ENCODE results near the gene POU2F2. TPM values are rescaled to one million over a fixed set of nuclear protein-coding genes. Genes with fewer than 3 reads are reported as not detected.

Gene POU2F2
- total RNA-seq, 2 experiments from 2014 or later: 33.5 to 59.5 TPM

- H3K4me1 ChIP-seq (ENCODE audit: insufficient read depth, low read length, poor library complexity, severe bottlenecking): peaks cover 20% of the 10 kb centered on the region
- H3K4me3 ChIP-seq (ENCODE audit: low read depth, low read length, poor library complexity, severe bottlenecking): peak overlapping the region; percentile 76
- no peaks in the 10 kb centered on the region for H3K9me2 ChIP-seq (ENCODE audit: insufficient read depth, low read length)
- POLR2A ChIA-PET: no interaction called here
- no peak for TF ChIP-seq EZH2phosphoT487 (IDR thresholded peaks at IDR 0.05; ENCODE audit: borderline replicate concordance, low read depth, low read length)
- TF ChIP-seq, protein P1, sequence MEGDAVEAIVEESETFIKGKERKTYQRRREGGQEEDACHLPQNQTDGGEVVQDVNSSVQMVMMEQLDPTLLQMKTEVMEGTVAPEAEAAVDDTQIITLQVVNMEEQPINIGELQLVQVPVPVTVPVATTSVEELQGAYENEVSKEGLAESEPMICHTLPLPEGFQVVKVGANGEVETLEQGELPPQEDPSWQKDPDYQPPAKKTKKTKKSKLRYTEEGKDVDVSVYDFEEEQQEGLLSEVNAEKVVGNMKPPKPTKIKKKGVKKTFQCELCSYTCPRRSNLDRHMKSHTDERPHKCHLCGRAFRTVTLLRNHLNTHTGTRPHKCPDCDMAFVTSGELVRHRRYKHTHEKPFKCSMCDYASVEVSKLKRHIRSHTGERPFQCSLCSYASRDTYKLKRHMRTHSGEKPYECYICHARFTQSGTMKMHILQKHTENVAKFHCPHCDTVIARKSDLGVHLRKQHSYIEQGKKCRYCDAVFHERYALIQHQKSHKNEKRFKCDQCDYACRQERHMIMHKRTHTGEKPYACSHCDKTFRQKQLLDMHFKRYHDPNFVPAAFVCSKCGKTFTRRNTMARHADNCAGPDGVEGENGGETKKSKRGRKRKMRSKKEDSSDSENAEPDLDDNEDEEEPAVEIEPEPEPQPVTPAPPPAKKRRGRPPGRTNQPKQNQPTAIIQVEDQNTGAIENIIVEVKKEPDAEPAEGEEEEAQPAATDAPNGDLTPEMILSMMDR (conservative IDR thresholded peaks at IDR 0.05; ENCODE audit: low read length): no peak
- H3K79me2 ChIP-seq (ENCODE audit: insufficient read depth, low read depth, low read length): peaks cover 30% of the 10 kb centered on the region
- peak; percentile 40 for DNase-seq (ENCODE audit: low spot score)
- CTCF ChIA-PET (ENCODE audit: unreplicated experiment): no interaction called here
- peak overlapping the region; percentile 77 for H3K27ac ChIP-seq (ENCODE audit: low read depth, low read length, poor library complexity, severe bottlenecking)
- peaks cover 19% of the 10 kb centered on the region for H3K36me3 ChIP-seq (ENCODE audit: insufficient read depth, low read length)
- H3K4me2 ChIP-seq (ENCODE audit: low read length): peak overlapping the region; percentile 87
- intact Hi-C loops (cut with micrococcal nuclease; ENCODE audit: unreplicated experiment): no loop called here
- peak overlapping the region; percentile 49; the same call in 1 of the 2 replicates for H2AFZ ChIP-seq (ENCODE audit: low read length)
- BruUV-seq (replicated peaks): TSS peak; percentile 90
- no peaks in the 10 kb centered on the region for H3K9me3 ChIP-seq (ENCODE audit: low read length)
- peaks cover 16% of the 10 kb centered on the region for H4K20me1 ChIP-seq (ENCODE audit: insufficient read depth, low read length)
These were observed 57.5 kb downstream of the POU2F2 start for GRCh38 chr19:42074513-42075363.

- Histone ChIP-seq H3K36me3 (ENCODE audit: insufficient read depth, low read length) (no peaks in the 10 kb centered on the region), H3K79me2 (ENCODE audit: insufficient read depth, low read depth, low read length) (peaks cover 7% of the 10 kb centered on the region; the same call in 1 of the 2 replicates), H3K27ac (ENCODE audit: low read depth, low read length, poor library complexity, severe bottlenecking) (no peak overlapping the region), H3K4me3 (ENCODE audit: low read depth, low read length, poor library complexity, severe bottlenecking) (no peak overlapping the region), H3K4me1 (ENCODE audit: insufficient read depth, low read length, poor library complexity, severe bottlenecking) (peaks cover 9% of the 10 kb centered on the region), H2AFZ (ENCODE audit: low read length) (no peak overlapping the region), H3K4me2 (ENCODE audit: low read length) (no peak overlapping the region), H4K20me1 (ENCODE audit: insufficient read depth, low read length) (no peaks in the 10 kb centered on the region), H3K9me2 (ENCODE audit: insufficient read depth, low read length) (no peaks in the 10 kb centered on the region), H3K9me3 (ENCODE audit: low read length) (no peaks in the 10 kb centered on the region)
- BruUV-seq (replicated peaks): no TSS peak
- intact Hi-C loops (cut with micrococcal nuclease; ENCODE audit: unreplicated experiment): no loop called here
- ChIA-PET POLR2A (no interaction called here), CTCF (ENCODE audit: unreplicated experiment) (no interaction called here)
- no peak for DNase-seq (ENCODE audit: low spot score)
- TF ChIP-seq, protein P1 (conservative IDR thresholded peaks at IDR 0.05; ENCODE audit: low read length): no peak
- TF ChIP-seq EZH2phosphoT487 (IDR thresholded peaks at IDR 0.05; ENCODE audit: borderline replicate concordance, low read depth, low read length): no peak
These were observed 61.0 kb downstream of the POU2F2 start for GRCh38 chr19:42071247-42071646.

All from OCI-LY7 (cell line).